Neural cell (in vitro differentiated cells): Measurements from ENCODE around the gene SLAMF1.

Source experiments
- EP300 ChIP-seq: fragments of 450-650 bp; conservative IDR thresholded peaks from 2 replicates; pipeline ENCODE4 v1.6.1; 2014; ENCODE audit warnings: antibody characterized with exemption, mild to moderate bottlenecking, moderate library complexity; ENCODE audit not compliant: poor library complexity, severe bottlenecking
- EZH2 ChIP-seq: fragments of 200-600, 300-800 bp; shearing (Covaris generic), sonication (generic); IDR thresholded peaks from 2 replicates; pipeline ENCODE4 v1.6.1; 2014; ENCODE audit warnings: antibody characterized with exemption, low read length, borderline replicate concordance, mild to moderate bottlenecking; ENCODE audit not compliant: insufficient read depth, poor library complexity, severe bottlenecking
- MXI1 ChIP-seq: fragments of 450-650 bp; conservative IDR thresholded peaks from 2 replicates; pipeline ENCODE4 v1.6.1; 2014; ENCODE audit warnings: antibody characterized with exemption, mild to moderate bottlenecking; ENCODE audit not compliant: poor library complexity, severe bottlenecking
- POLR2AphosphoS5 ChIP-seq: IDR thresholded peaks from 2 replicates; pipeline ENCODE4 v1.6.1; 2012
- RAD21 ChIP-seq: fragments of 450-650 bp; conservative IDR thresholded peaks from 2 replicates; pipeline ENCODE4 v1.6.1; 2014; ENCODE audit warnings: antibody characterized with exemption, mild to moderate bottlenecking, moderate library complexity
- SMC3 ChIP-seq: fragments of 450-650 bp; conservative IDR thresholded peaks from 2 replicates; pipeline ENCODE4 v1.6.1; 2014; ENCODE audit warnings: antibody characterized with exemption, mild to moderate bottlenecking, moderate library complexity; ENCODE audit not compliant: poor library complexity
- TAF1 ChIP-seq: IDR thresholded peaks from 2 replicates; pipeline ENCODE4 v1.6.1; 2012; ENCODE audit warnings: low read depth
- TF ChIP-seq, protein P1 (sequence below): fragments of 450-650 bp; IDR thresholded peaks from 2 replicates; pipeline ENCODE4 v1.5.1; 2014; ENCODE audit warnings: antibody characterized with exemption, mild to moderate bottlenecking, moderate library complexity; ENCODE audit not compliant: poor library complexity, severe bottlenecking
- TF ChIP-seq, protein P2 (sequence below): IDR thresholded peaks from 2 replicates; pipeline ENCODE4 v1.6.1; 2012; ENCODE audit warnings: borderline replicate concordance

DNA sequence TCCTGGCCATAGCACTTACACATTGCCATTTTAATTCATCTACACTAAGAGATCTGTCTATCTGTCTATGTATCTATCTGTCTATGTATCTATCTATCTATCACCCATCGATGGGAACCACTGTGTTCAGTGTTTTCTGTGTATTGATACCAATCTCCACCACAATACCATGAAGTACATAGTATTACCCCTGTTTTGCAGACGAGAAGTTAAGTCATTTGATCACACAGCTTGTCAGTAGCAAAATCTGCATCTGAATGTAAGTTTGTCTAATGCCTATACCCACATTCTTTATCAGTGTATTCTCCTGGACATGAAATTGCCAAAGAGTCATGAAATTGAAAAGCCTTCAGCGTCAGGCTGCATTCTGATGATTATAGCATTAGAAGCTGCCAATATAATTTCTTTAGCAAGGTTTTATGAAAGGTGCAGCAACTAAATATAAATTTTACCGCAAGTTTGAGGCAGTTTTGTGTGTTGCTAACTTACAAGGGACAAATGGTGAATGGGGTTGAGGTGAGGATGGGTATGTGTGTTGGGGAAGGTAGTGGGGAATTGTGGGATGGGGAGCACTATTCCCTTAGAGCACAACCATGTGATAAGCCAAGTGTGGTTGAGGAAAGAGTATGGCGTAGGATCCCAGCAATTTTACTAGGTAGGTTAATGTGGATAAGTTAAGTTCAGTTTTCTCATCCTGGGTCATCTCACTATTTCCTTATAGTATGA, 24.2 kb downstream of the SLAMF1 start:
- TF ChIP-seq, protein P1, sequence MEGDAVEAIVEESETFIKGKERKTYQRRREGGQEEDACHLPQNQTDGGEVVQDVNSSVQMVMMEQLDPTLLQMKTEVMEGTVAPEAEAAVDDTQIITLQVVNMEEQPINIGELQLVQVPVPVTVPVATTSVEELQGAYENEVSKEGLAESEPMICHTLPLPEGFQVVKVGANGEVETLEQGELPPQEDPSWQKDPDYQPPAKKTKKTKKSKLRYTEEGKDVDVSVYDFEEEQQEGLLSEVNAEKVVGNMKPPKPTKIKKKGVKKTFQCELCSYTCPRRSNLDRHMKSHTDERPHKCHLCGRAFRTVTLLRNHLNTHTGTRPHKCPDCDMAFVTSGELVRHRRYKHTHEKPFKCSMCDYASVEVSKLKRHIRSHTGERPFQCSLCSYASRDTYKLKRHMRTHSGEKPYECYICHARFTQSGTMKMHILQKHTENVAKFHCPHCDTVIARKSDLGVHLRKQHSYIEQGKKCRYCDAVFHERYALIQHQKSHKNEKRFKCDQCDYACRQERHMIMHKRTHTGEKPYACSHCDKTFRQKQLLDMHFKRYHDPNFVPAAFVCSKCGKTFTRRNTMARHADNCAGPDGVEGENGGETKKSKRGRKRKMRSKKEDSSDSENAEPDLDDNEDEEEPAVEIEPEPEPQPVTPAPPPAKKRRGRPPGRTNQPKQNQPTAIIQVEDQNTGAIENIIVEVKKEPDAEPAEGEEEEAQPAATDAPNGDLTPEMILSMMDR = no peak
- TF ChIP-seq TAF1 = no peak
- no peak for TF ChIP-seq POLR2AphosphoS5
- TF ChIP-seq SMC3 = no peak
- TF ChIP-seq MXI1 = no peak
- TF ChIP-seq EP300 = no peak
- no peak for TF ChIP-seq EZH2
- TF ChIP-seq, protein P2, sequence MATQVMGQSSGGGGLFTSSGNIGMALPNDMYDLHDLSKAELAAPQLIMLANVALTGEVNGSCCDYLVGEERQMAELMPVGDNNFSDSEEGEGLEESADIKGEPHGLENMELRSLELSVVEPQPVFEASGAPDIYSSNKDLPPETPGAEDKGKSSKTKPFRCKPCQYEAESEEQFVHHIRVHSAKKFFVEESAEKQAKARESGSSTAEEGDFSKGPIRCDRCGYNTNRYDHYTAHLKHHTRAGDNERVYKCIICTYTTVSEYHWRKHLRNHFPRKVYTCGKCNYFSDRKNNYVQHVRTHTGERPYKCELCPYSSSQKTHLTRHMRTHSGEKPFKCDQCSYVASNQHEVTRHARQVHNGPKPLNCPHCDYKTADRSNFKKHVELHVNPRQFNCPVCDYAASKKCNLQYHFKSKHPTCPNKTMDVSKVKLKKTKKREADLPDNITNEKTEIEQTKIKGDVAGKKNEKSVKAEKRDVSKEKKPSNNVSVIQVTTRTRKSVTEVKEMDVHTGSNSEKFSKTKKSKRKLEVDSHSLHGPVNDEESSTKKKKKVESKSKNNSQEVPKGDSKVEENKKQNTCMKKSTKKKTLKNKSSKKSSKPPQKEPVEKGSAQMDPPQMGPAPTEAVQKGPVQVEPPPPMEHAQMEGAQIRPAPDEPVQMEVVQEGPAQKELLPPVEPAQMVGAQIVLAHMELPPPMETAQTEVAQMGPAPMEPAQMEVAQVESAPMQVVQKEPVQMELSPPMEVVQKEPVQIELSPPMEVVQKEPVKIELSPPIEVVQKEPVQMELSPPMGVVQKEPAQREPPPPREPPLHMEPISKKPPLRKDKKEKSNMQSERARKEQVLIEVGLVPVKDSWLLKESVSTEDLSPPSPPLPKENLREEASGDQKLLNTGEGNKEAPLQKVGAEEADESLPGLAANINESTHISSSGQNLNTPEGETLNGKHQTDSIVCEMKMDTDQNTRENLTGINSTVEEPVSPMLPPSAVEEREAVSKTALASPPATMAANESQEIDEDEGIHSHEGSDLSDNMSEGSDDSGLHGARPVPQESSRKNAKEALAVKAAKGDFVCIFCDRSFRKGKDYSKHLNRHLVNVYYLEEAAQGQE = no peak
- TF ChIP-seq RAD21 = no peak
